K562 (cell line): Measurements from ENCODE around the gene ZNF33A. TPM values are rescaled to one million over a fixed set of nuclear protein-coding genes. Genes with fewer than 3 reads are reported as not detected.

ENCODE experiments used
- ATAC-seq: fragments of 200-7000 bp; cut with Tn5 transposase; 3 replicates; pipeline ENCODE4 v1.9.1; 2020; ENCODE audit warnings: moderate library complexity
- BruUV-seq: library from RNA; stranded (reverse); fragments of 400-500 nt; replicated peaks from 2 replicates; lab custom pipeline; 2021; lab: Mats Ljungman, UMichigan
- CTCF ChIA-PET: fragments of 300-600 bp; formaldehyde crosslinking; extraction: SDS; loops from one replicate; lab custom pipeline; 2021; ENCODE audit warnings: low intra/inter-chr PET ratio; lab: Yijun Ruan, JAX
- POLR2A ChIA-PET: fragments of 300-600, 350-650 bp; sonication (Branson Sonifier 250); formaldehyde crosslinking; extraction: SDS; loops from one replicate; lab custom pipeline; 2021; ENCODE audit warnings: antibody characterized with exemption, inconsistent platforms; lab: Yijun Ruan, JAX
- DNase-seq, 4 experiments: peaks; one replicate each; pipeline versions ENCODE4 v3.0.0 to v3.0.0-alpha.2; 2011 to 2018; ENCODE audit warnings: low spot score in 3 of 4, mixed read lengths in 3 of 4; ENCODE audit errors: extremely low read depth in 1 of 4
- FAIRE-seq: peaks from 2 replicates; lab custom pipeline; 2011; peaks lifted over from hg19 to GRCh38; lab: Jason Lieb, UNC
- H2AFZ ChIP-seq: 2 replicates; pipeline ENCODE4 v1.6.0; 2011; ENCODE audit warnings: low read depth, low read length, control low read depth, inconsistent platforms
- H3K27ac ChIP-seq: fragments of 200-600 bp; 3 replicates; pipeline ENCODE4 v1.8.0; 2011; ENCODE audit warnings: low read depth, mild to moderate bottlenecking, control low read depth, inconsistent platforms, low read length, moderate library complexity, mixed read lengths; ENCODE audit errors: extremely low read depth
- H3K27me3 ChIP-seq, 2 experiments: fragments of 300-600 bp in 1 of 2; 2 replicates in 1 of 2; 3 replicates in 1 of 2; pipeline versions ENCODE4 v1.6.0 to v1.8.0; 2011; ENCODE audit warnings: inconsistent platforms in 2 of 2, low read length in 2 of 2, mild to moderate bottlenecking in 1 of 2, mixed read lengths in 1 of 2, moderate library complexity in 1 of 2; ENCODE audit not compliant: control insufficient read depth in 2 of 2, insufficient read depth in 2 of 2
- H3K36me3 ChIP-seq: fragments of 300-600 bp; 3 replicates; pipeline ENCODE4 v1.8.0; 2011; ENCODE audit warnings: mild to moderate bottlenecking, low read length, inconsistent platforms; ENCODE audit not compliant: control insufficient read depth, insufficient read depth
- H3K4me1 ChIP-seq, 2 experiments: fragments of 200-600 bp in 1 of 2; replicated peaks in 1 of 2; 2 replicates in 1 of 2; 3 replicates in 1 of 2; pipeline versions ENCODE4 v1.5.1 to v1.8.0; 2011; ENCODE audit warnings: inconsistent platforms in 2 of 2, low read length in 2 of 2, mild to moderate bottlenecking in 1 of 2, mixed read lengths in 1 of 2, moderate library complexity in 1 of 2; ENCODE audit not compliant: control insufficient read depth in 2 of 2, insufficient read depth in 2 of 2
- H3K4me2 ChIP-seq: 2 replicates; pipeline ENCODE4 v1.6.1; 2011; ENCODE audit warnings: low read length, control low read depth, inconsistent platforms, mixed read lengths; ENCODE audit not compliant: insufficient read depth
- H3K4me3 ChIP-seq: fragments of 200-600 bp; sonication (generic), shearing (Covaris generic); 2 replicates; pipeline ENCODE4 v1.5.1; 2016; ENCODE audit warnings: control low read depth, inconsistent platforms
- H3K79me2 ChIP-seq: fragments of 200-600 bp; 3 replicates; pipeline ENCODE4 v1.8.0; 2011; ENCODE audit warnings: low read length, inconsistent platforms; ENCODE audit not compliant: control insufficient read depth, insufficient read depth
- H3K9ac ChIP-seq, 2 experiments: 2 replicates each; pipeline versions ENCODE4 v1.6.0 to v1.6.1; 2011; ENCODE audit warnings: low read depth in 2 of 2, low read length in 2 of 2, control low read depth in 1 of 2, inconsistent platforms in 1 of 2, mild to moderate bottlenecking in 1 of 2, mixed read lengths in 1 of 2; ENCODE audit not compliant: insufficient read depth in 1 of 2
- H3K9me1 ChIP-seq: one replicate; pipeline ENCODE4 v1.6.0; 2011; ENCODE audit warnings: inconsistent platforms, mild to moderate bottlenecking, low read length, moderate library complexity; ENCODE audit not compliant: control insufficient read depth, insufficient read depth
- H3K9me3 ChIP-seq: replicated peaks from 2 replicates; pipeline ENCODE4 v1.5.1; 2011; ENCODE audit warnings: low read depth, low read length, inconsistent platforms; ENCODE audit not compliant: control insufficient read depth, insufficient read depth
- H4K20me1 ChIP-seq: replicated peaks from 2 replicates; pipeline ENCODE4 v1.6.1; 2011; ENCODE audit warnings: low read length, inconsistent platforms, mixed read lengths; ENCODE audit not compliant: control insufficient read depth, insufficient read depth
- CBX3 ChIP-seq, 2 experiments: IDR thresholded peaks; 1 replicate in 1 of 2; 2 replicates in 1 of 2; pipeline ENCODE4 v1.6.1; 2012; ENCODE audit warnings: inconsistent platforms in 2 of 2, low read length in 2 of 2, borderline replicate concordance in 1 of 2, control low read depth in 1 of 2
- FOXJ2 ChIP-seq: fragments of 200-800 bp; sonication (Bioruptor generic); IDR thresholded peaks from 2 replicates; pipeline ENCODE4 v1.6.1; 2016; ENCODE audit warnings: missing genetic modification characterization, missing compliant biosample characterization
- JUNB ChIP-seq: fragments of 450-650 bp; formaldehyde crosslinking; conservative IDR thresholded peaks from 2 replicates; pipeline ENCODE4 v1.4.0; 2020; ENCODE audit warnings: mild to moderate bottlenecking
- RFX1 ChIP-seq: fragments of 450-650 bp; IDR thresholded peaks from 2 replicates; pipeline ENCODE4 v1.6.1; 2016; ENCODE audit warnings: mild to moderate bottlenecking, moderate library complexity
- WGBS: fragments of 100-300 bp; shearing (Covaris generic); methylation state at CpG from one replicate; pipeline ENCODE4 v1.1.6; 2016; ENCODE audit warnings: low coverage, mixed read lengths; ENCODE audit not compliant: insufficient coverage; ENCODE audit errors: missing lambda C conversion rate; 5-methylcytosine and 5-hydroxymethylcytosine counted together
- in situ Hi-C: fragments of 300-500 bp; cut with MboI; formaldehyde crosslinking; loops from 4 replicates; pipeline ENCODE4 v1.15.0; 2018; ENCODE audit warnings: inconsistent platforms, mixed read lengths
- intact Hi-C: fragments of 100-400 bp; cut with micrococcal nuclease; formaldehyde crosslinking; loops from 2 replicates; pipeline ENCODE4 v1.14.2; 2022
- polyA plus RNA-seq, 8 experiments: library from polyadenylated mRNA; depleted of rRNA in 4 of 8; stranded (reverse) in 5 of 8; unstranded in 3 of 8; fragments of >200 nt; fragmentation: Nextera tagmentation in 2 of 8; fragmentation: Illumina TruSeq in 1 of 8; extraction: Ambion mirVana in 2 of 8; extraction: Trizol in 1 of 8; gene quantifications; 2 replicates each; pipeline versions ENCODE4 v1.2.1 to v1.2.3, GENCODE V29; 2011 to 2014; ENCODE audit warnings: inconsistent platforms in 1 of 8, missing spikeins in 1 of 8
- total RNA-seq, 7 experiments: library from RNA; depleted of rRNA in 6 of 7; stranded (reverse); fragments of >200 nt in 6 of 7; fragmentation: Illumina TruSeq in 2 of 7; extraction: Trizol in 2 of 7; gene quantifications; 2 replicates each; pipeline versions ENCODE4 v1.2.1 to v1.2.3, GENCODE V29; 2011 to 2021; ENCODE audit warnings: low replicate concordance in 1 of 7
- TF ChIP-seq, protein P1 (sequence below): sonication (generic); formaldehyde crosslinking; IDR thresholded peaks from 2 replicates; pipeline ENCODE4 v1.8.0; 2022; ENCODE audit warnings: mild to moderate bottlenecking, missing genetic modification reagents
- TF ChIP-seq, protein P2 (sequence below): sonication (generic); formaldehyde crosslinking; IDR thresholded peaks from 2 replicates; pipeline ENCODE4 v1.8.1; 2022; ENCODE audit warnings: missing genetic modification reagents

Gene ZNF33A
- total and polyA plus RNA-seq, 9 of the 15 experiments (the other 6 are each of a cell fraction or from before 2014, with no cell fraction given) = 8.1 to 27.5 (median 16.4) TPM

DNA sequence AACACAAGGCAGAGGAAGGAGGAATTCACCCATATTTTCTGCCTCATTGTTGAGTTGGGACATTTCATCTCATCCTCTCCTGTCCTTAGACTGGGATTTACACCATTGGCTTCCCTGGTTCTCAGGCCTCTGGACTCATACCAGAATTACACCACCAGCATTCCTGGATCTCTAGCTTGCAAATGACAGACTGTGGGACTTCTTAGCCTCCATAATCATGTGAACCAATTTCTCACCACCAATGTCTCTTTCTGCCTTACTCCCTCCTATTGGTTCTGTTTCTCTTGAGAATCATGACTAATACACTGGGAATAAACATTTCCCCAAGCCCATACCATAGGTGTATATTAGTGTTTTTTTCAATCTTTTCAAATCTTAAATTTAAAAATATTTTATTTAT, 2.9 kb upstream of the ZNF33A start:
- no TSS peak for BruUV-seq
- in situ Hi-C loops (no loop called here), intact Hi-C loops (no loop called here)
- CTCF ChIA-PET = no interaction called here
- ATAC-seq = no peak
- Histone ChIP-seq H3K4me2 (no peak overlapping the region), H3K27ac (no peak overlapping the region), H3K79me2 (peaks cover 15% of the 10 kb centered on the region), H3K36me3 (no peaks in the 10 kb centered on the region), H3K9me1 (no peaks in the 10 kb centered on the region), H3K9ac (no peak overlapping the region), H4K20me1 (no peaks in the 10 kb centered on the region), H3K9me3 (no peaks in the 10 kb centered on the region; the same call in 1 of the 2 replicates), H2AFZ (peak overlapping the region; percentile 58; the same call in 1 of the 2 replicates), H3K27me3 (no peaks in the 10 kb centered on the region), H3K4me1 (peaks cover 10 to 16% of the 10 kb centered on the region in 2 experiments; a peak in 4 of 5 replicates), H3K4me3 (no peak overlapping the region)
- TF ChIP-seq CBX3 (IDR thresholded peaks at IDR 0.05; ENCODE audit: borderline replicate concordance in 1 of 2, low read length in 2 of 2) = no peak
- TF ChIP-seq JUNB (CRISPR knock-in tag) = no peak
- TF ChIP-seq, protein P1, sequence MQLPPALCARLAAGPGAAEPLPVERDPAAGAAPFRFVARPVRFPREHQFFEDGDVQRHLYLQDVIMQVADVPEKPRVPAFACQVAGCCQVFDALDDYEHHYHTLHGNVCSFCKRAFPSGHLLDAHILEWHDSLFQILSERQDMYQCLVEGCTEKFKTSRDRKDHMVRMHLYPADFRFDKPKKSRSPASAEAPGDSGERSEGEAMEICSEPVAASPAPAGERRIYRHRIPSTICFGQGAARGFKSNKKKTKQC (CRISPR knock-in tag) = no peak
- no peak for FAIRE-seq
- POLR2A ChIA-PET = interaction anchor here (0.7 kb wide), 1 partner anchor 33 kb away, joined by 3 read pairs; no protein-coding TSS in a partner anchor
- no peak for DNase-seq

DNA sequence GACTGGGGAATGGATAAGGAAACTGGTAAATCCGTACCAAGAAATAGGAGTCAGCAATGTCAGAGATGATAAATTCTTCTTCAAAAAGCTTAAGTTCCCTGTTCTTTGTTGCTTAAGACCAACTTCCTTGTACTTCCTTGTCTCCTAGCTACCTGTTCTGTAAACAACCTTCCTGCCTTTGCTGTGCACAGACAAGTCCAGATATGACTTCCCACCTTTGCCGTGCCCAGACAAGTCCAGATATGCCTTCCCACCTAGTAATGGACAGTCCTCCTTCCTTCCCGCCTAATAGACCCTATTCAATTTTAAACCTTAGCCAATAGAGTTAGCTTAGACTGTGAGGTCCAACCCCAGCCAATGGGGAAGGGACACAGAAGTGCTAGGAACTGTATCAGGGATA, 2.5 kb upstream of the ZNF33A start:
- in situ Hi-C loops = no loop called here
- 59% methylated on average over 3 of the region's 3 CpGs for WGBS
- Histone ChIP-seq H3K79me2 (peaks cover 18% of the 10 kb centered on the region), H3K9me1 (no peaks in the 10 kb centered on the region), H2AFZ (peak overlapping the region; percentile 48; the same call in 1 of the 2 replicates), H3K27ac (no peak overlapping the region), H3K4me1 (peaks cover 8 to 14% of the 10 kb centered on the region in 2 experiments; a peak in 4 of 5 replicates), H4K20me1 (no peaks in the 10 kb centered on the region), H3K9me3 (no peaks in the 10 kb centered on the region; the same call in 1 of the 2 replicates), H3K27me3 (no peaks in the 10 kb centered on the region), H3K4me2 (no peak overlapping the region), H3K36me3 (no peaks in the 10 kb centered on the region), H3K9ac (no peak overlapping the region), H3K4me3 (no peak overlapping the region)
- ATAC-seq (no peak), DNase-seq (no peak), FAIRE-seq (no peak)
- POLR2A ChIA-PET = interaction anchor here (0.7 kb wide), 1 partner anchor 33 kb away, joined by 3 read pairs; no protein-coding TSS in a partner anchor
- intact Hi-C loops = no loop called here
- TF ChIP-seq, protein P2, sequence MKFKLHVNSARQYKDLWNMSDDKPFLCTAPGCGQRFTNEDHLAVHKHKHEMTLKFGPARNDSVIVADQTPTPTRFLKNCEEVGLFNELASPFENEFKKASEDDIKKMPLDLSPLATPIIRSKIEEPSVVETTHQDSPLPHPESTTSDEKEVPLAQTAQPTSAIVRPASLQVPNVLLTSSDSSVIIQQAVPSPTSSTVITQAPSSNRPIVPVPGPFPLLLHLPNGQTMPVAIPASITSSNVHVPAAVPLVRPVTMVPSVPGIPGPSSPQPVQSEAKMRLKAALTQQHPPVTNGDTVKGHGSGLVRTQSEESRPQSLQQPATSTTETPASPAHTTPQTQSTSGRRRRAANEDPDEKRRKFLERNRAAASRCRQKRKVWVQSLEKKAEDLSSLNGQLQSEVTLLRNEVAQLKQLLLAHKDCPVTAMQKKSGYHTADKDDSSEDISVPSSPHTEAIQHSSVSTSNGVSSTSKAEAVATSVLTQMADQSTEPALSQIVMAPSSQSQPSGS (CRISPR knock-in tag) = no peak
- TF ChIP-seq FOXJ2 (peak; percentile 36; the same call in 1 of the 2 replicates), RFX1 (peak; percentile 54)
- CTCF ChIA-PET = no interaction called here
- no TSS peak for BruUV-seq
